Cortex of kidney (tissue), 1 donor: ENCODE measurements around the gene RGMB.

Source experiments
- DNase-seq: peaks from one replicate; lab custom pipeline; 2025; lab: John Stamatoyannopoulos, UW

Gene RGMB

GRCh38 chr5:98785244-98785643 is 11.8 kb downstream of the RGMB start:
- no peak for DNase-seq

- DNase-seq: no peak
These were observed 12.9 kb downstream of the RGMB start for GRCh38 chr5:98786191-98786853.

GRCh38 chr5:98787131-98787719 is 13.8 kb downstream of the RGMB start:
- DNase-seq: no peak

GRCh38 chr5:98789029-98789428 is 15.6 kb downstream of the RGMB start:
- DNase-seq: no peak

GRCh38 chr5:98791001-98791519 is 17.6 kb downstream of the RGMB start:
- DNase-seq: no peak

GRCh38 chr5:98791898-98792580 is 18.6 kb downstream of the RGMB start:
- no peak for DNase-seq

- no peak for DNase-seq
These were observed 19.8 kb downstream of the RGMB start for GRCh38 chr5:98793223-98793622.

GRCh38 chr5:98794001-98794400 is 20.5 kb downstream of the RGMB start:
- no peak for DNase-seq

- DNase-seq: no peak
These were observed 21.1 kb downstream of the RGMB start for GRCh38 chr5:98794414-98795080.

- DNase-seq: no peak
These were observed 21.8 kb downstream of the RGMB start for GRCh38 chr5:98795243-98795642.

GRCh38 chr5:98796197-98796972 is 22.9 kb downstream of the RGMB start:
- DNase-seq: no peak

- DNase-seq: no peak
These were observed 24.9 kb downstream of the RGMB start for GRCh38 chr5:98798371-98798770.

GRCh38 chr5:98798847-98799246 is 25.4 kb downstream of the RGMB start:
- DNase-seq: no peak

GRCh38 chr5:98804066-98804465 is 30.6 kb downstream of the RGMB start:
- DNase-seq: no peak

- no peak for DNase-seq
These were observed 31.6 kb downstream of the RGMB start for GRCh38 chr5:98805070-98805469.

- no peak for DNase-seq
These were observed 34.3 kb downstream of the RGMB start for GRCh38 chr5:98807806-98808205.

GRCh38 chr5:98810206-98810605 is 36.7 kb downstream of the RGMB start:
- DNase-seq: no peak

GRCh38 chr5:98813755-98814154 is 40.3 kb downstream of the RGMB start:
- no peak for DNase-seq

GRCh38 chr5:98816582-98817222 is 43.2 kb downstream of the RGMB start:
- no peak for DNase-seq

- no peak for DNase-seq
These were observed 52.3 kb downstream of the RGMB start for GRCh38 chr5:98825582-98826375.

GRCh38 chr5:98827161-98827560 is 53.7 kb downstream of the RGMB start:
- no peak for DNase-seq
